ENCODE measurements around the gene CBLC. TPM values are rescaled to one million over a fixed set of nuclear protein-coding genes. Genes with fewer than 3 reads are reported as not detected.

The CBLC gene
- polyA plus RNA-seq, 1 experiment, result not detected

DNA sequence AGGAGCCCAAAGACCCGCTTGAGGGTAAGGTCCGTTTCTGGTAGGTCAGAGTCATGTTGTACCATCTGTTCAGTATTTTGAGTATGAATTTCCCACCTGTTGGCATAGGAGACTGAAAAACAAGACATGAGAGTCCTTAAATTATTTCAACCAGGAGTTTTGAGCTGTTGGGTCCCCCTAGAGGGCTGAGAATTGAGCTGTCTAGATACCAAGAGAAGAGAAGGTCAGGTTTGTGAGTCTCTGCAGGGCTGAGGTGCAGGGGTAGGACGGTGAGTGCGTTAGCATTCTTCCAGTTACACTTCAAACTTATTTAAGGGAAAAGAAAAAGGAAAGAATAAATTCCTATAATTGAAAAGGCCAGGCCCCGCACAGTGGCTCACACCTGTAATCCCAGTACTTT lies 5.0 kb downstream of the CBLC start:
- ChIA-PET POLR2A (no interaction called here), CTCF (interaction anchor here (0.6 to 5.1 kb wide), 11 partner anchors 9 to 94 kb away, joined by 3 to 30 read pairs (median 6); partner anchors contain the start of genes BCAM and NECTIN2)
- Histone ChIP-seq H3K36me3 (ENCODE audit: control insufficient read depth, insufficient read depth, low read length) (no peaks in the 10 kb centered on the region), H3K4me3 (ENCODE audit: low read depth, low read length) (no peak overlapping the region), H3K27me3 (ENCODE audit: control insufficient read depth, insufficient read depth, low read length) (no peaks in the 10 kb centered on the region)
- TF ChIP-seq, protein P1, sequence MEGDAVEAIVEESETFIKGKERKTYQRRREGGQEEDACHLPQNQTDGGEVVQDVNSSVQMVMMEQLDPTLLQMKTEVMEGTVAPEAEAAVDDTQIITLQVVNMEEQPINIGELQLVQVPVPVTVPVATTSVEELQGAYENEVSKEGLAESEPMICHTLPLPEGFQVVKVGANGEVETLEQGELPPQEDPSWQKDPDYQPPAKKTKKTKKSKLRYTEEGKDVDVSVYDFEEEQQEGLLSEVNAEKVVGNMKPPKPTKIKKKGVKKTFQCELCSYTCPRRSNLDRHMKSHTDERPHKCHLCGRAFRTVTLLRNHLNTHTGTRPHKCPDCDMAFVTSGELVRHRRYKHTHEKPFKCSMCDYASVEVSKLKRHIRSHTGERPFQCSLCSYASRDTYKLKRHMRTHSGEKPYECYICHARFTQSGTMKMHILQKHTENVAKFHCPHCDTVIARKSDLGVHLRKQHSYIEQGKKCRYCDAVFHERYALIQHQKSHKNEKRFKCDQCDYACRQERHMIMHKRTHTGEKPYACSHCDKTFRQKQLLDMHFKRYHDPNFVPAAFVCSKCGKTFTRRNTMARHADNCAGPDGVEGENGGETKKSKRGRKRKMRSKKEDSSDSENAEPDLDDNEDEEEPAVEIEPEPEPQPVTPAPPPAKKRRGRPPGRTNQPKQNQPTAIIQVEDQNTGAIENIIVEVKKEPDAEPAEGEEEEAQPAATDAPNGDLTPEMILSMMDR (IDR thresholded peaks at IDR 0.05; ENCODE audit: insufficient read depth, low read depth, low read length), result no peak; the same call in 1 of the 2 replicates
- DNase-seq (ENCODE audit: low read depth), result no peak

DNA sequence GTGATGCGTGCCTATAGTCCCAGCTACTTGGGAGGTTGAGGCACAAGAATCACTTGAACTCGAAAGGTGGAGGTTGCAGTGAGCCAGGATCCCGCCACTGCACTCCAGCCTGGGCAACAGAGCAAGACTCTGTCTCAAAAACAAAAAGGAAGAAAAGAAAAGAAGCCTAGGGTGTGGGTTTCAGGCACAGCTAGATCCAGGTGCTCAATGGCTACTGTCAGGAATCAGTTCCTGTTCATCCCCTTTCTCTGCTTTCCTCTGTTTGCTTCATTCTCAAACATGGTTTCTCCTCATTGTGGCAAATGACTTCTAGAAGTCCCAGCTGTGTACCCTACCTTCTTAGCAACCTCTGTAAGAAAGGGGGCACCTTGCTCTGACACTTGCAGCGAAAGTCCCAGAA lies 5.9 kb downstream of the CBLC start:
- ChIA-PET CTCF (interaction anchor here (0.7 to 5.1 kb wide), 30 partner anchors 8 to 463 kb away, joined by 3 to 30 read pairs (median 6); partner anchors contain the start of genes BCAM and NECTIN2), POLR2A (no interaction called here)
- Histone ChIP-seq H3K27me3 (ENCODE audit: control insufficient read depth, insufficient read depth, low read length) (no peaks in the 10 kb centered on the region), H3K4me3 (ENCODE audit: low read depth, low read length) (no peak overlapping the region), H3K36me3 (ENCODE audit: control insufficient read depth, insufficient read depth, low read length) (no peaks in the 10 kb centered on the region)
- DNase-seq (ENCODE audit: low read depth), result no peak
- TF ChIP-seq, protein P1 (IDR thresholded peaks at IDR 0.05; ENCODE audit: insufficient read depth, low read depth, low read length), result no peak

DNA sequence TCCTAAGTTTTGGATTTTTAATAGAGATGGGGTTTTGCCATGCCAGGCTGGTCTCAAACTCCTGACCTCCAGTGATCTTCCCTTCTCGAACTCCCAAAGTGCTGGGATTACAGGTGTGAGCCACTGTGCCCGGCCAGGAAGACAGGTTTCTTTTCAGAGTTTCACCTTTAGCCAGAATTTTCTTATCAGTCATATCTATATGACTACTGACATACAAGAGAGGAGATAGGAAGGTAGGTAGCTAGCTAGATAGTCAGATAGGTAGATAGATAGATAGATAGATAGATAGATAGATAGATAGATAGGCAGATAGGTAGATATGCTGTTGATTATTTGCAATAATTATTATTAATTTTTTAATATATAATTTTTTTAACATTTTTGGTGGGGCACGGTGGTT lies 7.6 kb downstream of the CBLC start:
- ChIA-PET POLR2A (no interaction called here), CTCF (interaction anchor here (0.6 to 5.1 kb wide), 20 partner anchors 10 to 214 kb away, joined by 3 to 30 read pairs (median 7); partner anchors contain the start of genes BCAM and NECTIN2)
- TF ChIP-seq, protein P1 (IDR thresholded peaks at IDR 0.05; ENCODE audit: insufficient read depth, low read depth, low read length), result no peak
- no peaks in the 10 kb centered on the region for H3K27me3 ChIP-seq (ENCODE audit: control insufficient read depth, insufficient read depth, low read length)
- H3K36me3 ChIP-seq (ENCODE audit: control insufficient read depth, insufficient read depth, low read length), result no peaks in the 10 kb centered on the region
- no peak overlapping the region for H3K4me3 ChIP-seq (ENCODE audit: low read depth, low read length)
- no peak for DNase-seq (ENCODE audit: low read depth)

DNA sequence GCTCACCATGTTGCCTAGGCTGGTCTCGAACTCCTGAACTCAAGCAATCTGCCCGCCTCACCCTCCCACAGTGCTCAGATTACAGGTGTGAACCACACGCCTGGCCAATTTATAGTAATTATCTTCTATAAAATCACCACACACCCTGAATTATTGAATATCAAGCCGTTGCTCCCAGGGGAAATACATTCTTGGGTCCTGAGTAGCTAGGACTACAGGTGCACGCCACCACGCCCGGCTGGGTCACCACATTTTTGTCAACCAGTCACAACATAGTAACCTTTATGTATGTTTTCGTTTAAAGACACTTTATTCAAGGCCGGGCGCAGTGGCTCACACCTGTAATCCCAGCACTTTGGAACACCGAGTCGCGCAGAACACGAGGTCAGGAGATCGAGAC lies 8.3 kb downstream of the CBLC start:
- TF ChIP-seq, protein P1 (IDR thresholded peaks at IDR 0.05; ENCODE audit: insufficient read depth, low read depth, low read length), result no peak
- DNase-seq (ENCODE audit: low read depth), result no peak
- H3K36me3 ChIP-seq (ENCODE audit: control insufficient read depth, insufficient read depth, low read length), result no peaks in the 10 kb centered on the region
- POLR2A ChIA-PET, result no interaction called here
- CTCF ChIA-PET, result interaction anchor here (0.7 to 5.1 kb wide), 6 partner anchors 13 to 66 kb away, joined by 3 to 30 read pairs (median 8); partner anchors contain the start of gene NECTIN2
- no peak overlapping the region for H3K4me3 ChIP-seq (ENCODE audit: low read depth, low read length)
- H3K27me3 ChIP-seq (ENCODE audit: control insufficient read depth, insufficient read depth, low read length), result no peaks in the 10 kb centered on the region

DNA sequence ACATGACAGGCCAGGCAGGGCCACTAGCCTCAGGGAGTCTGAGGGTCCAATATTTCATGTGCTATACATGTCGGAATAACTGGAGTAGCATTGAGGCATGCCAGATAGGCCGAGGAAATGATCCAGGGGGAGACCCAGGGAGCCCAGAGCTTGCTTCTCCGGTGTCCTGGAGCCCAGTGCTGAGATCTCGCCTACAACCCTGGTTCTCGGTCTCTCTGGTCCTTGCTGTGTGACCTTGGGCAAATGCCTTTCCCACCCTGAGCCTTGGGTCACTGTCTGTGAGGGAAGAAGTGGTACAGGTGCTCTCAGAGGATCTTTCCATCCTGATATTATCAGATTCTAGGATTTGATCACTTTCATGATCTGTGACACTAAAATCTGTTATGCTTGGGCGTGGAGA lies 11.3 kb downstream of the CBLC start:
- ChIA-PET CTCF (interaction anchor here (1.6 kb wide), 1 partner anchor 14 kb away, joined by 4 read pairs; no protein-coding TSS in a partner anchor), POLR2A (no interaction called here)
- TF ChIP-seq, protein P1 (IDR thresholded peaks at IDR 0.05; ENCODE audit: insufficient read depth, low read depth, low read length), result no peak

More for the DNA sequence above, 11.3 kb downstream of the CBLC start:
- no peak overlapping the region for H3K4me3 ChIP-seq (ENCODE audit: low read depth, low read length)
- H3K36me3 ChIP-seq (ENCODE audit: control insufficient read depth, insufficient read depth, low read length), result no peaks in the 10 kb centered on the region
- H3K27me3 ChIP-seq (ENCODE audit: control insufficient read depth, insufficient read depth, low read length), result no peaks in the 10 kb centered on the region
- no peak for DNase-seq (ENCODE audit: low read depth)
